Keratinocyte (primary cell): ENCODE results near the gene MRPL12.

Source experiments
- EZH2 ChIP-seq: IDR thresholded peaks from one replicate; pipeline ENCODE4 v1.6.1; 2012; ENCODE audit warnings: inconsistent platforms, mild to moderate bottlenecking, low read length, moderate library complexity
- TF ChIP-seq, protein P1 (sequence below), 3 experiments: IDR thresholded peaks in 1 of 3; conservative IDR thresholded peaks in 1 of 3; optimal IDR thresholded peaks in 1 of 3; 2 replicates in 2 of 3; 3 replicates in 1 of 3; pipeline versions ENCODE3 to v1.5.1; 2011; ENCODE audit warnings: low read length in 3 of 3, mild to moderate bottlenecking in 3 of 3, moderate library complexity in 2 of 3, control low read depth in 1 of 3, inconsistent platforms in 1 of 3; ENCODE audit not compliant: insufficient read depth in 2 of 3; ENCODE audit errors: extremely low read depth in 1 of 3

DNA sequence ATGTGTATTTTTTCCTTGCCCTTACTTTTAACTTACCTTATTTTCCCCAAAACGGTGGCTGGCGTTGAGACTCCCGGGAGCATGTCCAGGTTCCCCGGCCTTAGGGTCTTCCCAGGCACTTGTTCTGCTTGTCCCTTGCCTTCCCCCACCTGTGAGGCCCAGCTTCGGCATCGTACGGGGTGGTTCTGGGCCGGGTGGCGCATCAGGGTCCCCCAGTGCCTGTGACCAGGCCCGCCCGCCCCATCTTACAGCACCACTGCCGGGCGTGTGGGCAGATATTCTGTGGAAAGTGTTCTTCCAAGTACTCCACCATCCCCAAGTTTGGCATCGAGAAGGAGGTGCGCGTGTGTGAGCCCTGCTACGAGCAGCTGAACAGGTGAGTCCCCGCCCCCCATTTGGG is 12.0 kb upstream of the MRPL12 start:
- no peak for TF ChIP-seq EZH2
- TF ChIP-seq, protein P1, sequence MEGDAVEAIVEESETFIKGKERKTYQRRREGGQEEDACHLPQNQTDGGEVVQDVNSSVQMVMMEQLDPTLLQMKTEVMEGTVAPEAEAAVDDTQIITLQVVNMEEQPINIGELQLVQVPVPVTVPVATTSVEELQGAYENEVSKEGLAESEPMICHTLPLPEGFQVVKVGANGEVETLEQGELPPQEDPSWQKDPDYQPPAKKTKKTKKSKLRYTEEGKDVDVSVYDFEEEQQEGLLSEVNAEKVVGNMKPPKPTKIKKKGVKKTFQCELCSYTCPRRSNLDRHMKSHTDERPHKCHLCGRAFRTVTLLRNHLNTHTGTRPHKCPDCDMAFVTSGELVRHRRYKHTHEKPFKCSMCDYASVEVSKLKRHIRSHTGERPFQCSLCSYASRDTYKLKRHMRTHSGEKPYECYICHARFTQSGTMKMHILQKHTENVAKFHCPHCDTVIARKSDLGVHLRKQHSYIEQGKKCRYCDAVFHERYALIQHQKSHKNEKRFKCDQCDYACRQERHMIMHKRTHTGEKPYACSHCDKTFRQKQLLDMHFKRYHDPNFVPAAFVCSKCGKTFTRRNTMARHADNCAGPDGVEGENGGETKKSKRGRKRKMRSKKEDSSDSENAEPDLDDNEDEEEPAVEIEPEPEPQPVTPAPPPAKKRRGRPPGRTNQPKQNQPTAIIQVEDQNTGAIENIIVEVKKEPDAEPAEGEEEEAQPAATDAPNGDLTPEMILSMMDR (optimal IDR thresholded peaks at IDR 0.05 in 1 of 3, IDR thresholded peaks at IDR 0.05 in 1 of 3, conservative IDR thresholded peaks at IDR 0.05 in 1 of 3; ENCODE audit: extremely low read depth in 1 of 3, insufficient read depth in 2 of 3, low read length in 3 of 3) = no peak
